Right ventricle myocardium superior (tissue), 1 donor: ENCODE results near the gene ALDH3B1. TPM values are rescaled to one million over a fixed set of nuclear protein-coding genes. Genes with fewer than 3 reads are reported as not detected.

ENCODE experiments used
- ATAC-seq: fragments of 200-7000 bp; cut with Tn5 transposase; one replicate; pipeline ENCODE4 v1.9.1; 2020; ENCODE audit warnings: mild to moderate bottlenecking; ENCODE audit not compliant: poor library complexity
- DNase-seq: peaks from one replicate; pipeline ENCODE4 v3.0.0-alpha.2; 2020
- intact Hi-C: fragments of 100-400 bp; cut with DNase I; formaldehyde crosslinking; loops from one replicate; pipeline ENCODE4 v1.11.2; 2022
- microRNA-seq: library from miRNA; unstranded; fragments of <30 nt; microRNA quantifications from one replicate; pipeline ENCODE4 v1.2.0, GENCODE V29; 2020
- total RNA-seq: library from RNA; stranded (reverse); fragmentation: NEBNext Ultra II Directional; extraction: Animal tissue kit (Norgen Biotek cat#: 25700); gene quantifications from one replicate; pipeline ENCODE4 v1.2.1, GENCODE V29; 2021
- donor health status: DM: no; HTN: yes; CAD: no; lungs with severe emphysema.

The ALDH3B1 gene
- total RNA-seq, 1 donor from 2014 or later: 4.4 TPM

DNA sequence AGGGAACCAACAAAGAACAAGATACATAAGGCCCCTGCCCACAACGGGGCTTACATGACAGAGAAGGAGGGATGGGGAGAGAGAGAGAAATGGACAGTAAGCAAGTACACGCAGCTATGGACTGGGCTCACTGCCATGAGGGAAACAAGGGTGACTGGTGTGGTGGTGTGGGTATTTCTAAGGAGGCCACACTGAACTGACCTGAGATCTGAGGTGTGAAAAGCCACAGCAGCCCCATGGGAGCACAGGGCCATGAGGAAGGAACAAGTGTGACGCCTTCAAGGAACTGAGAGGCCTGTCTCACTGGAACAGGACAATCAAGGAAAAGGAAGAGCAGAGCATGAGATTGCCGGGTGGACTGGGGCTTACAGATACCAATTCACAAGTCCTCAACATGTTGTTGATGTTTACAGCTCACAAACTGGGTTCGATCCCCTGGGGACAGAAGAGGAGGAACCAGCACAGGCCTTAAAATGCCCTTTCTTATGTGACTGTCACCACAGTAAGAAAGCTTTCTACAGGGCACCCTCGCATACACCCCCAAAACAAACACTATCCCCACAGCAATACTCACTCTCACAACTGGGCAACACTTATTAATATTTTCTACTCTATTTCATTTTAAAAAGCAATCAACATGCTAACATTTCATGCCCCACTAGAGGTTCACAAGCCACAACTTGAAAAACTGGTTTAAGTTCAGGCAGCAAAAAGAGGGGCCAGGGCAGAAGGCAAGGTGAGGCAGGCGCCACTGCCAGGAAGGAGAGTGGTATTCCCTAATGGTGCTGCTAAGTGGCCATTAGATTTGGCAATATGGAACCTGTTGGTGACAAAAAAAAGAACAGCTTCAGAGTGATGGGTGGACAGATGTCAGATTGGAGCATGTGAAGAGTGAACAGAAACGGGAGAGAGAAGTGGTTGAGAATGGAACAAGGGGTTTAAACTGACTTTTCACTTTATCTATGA, 67.8 kb downstream of the ALDH3B1 start:
- intact Hi-C loops: loop anchor here (10.0 kb wide), 1 partner anchor 107 kb away; no protein-coding TSS in a partner anchor
- ATAC-seq: peak; percentile 63
- DNase-seq: no peak

Small RNA genes within 50 kb of the gene (microRNA-seq; reads per million reads assigned to microRNA genes)
- not detected for gene MIR4691
- not detected for gene MIR6753
- not detected for gene MIR7113

Other genes starting within 250 kb of the ALDH3B1 start
- gene UNC93B1, start 6.2 kb upstream of the ALDH3B1 start, total RNA-seq: 7.3 TPM
- 474 TPM for gene NDUFS8, start 20.4 kb downstream of the ALDH3B1 start, total RNA-seq
- 22.3 TPM for gene TCIRG1, start 28.7 kb downstream of the ALDH3B1 start, total RNA-seq
- 8.4 TPM for gene CHKA, start 111.1 kb downstream of the ALDH3B1 start, total RNA-seq
- gene KMT5B, start 203.0 kb downstream of the ALDH3B1 start, total RNA-seq: 22.5 TPM